ENCODE measurements around the gene MAPK8IP3. TPM values are rescaled to one million over a fixed set of nuclear protein-coding genes. Genes with fewer than 3 reads are reported as not detected.

The MAPK8IP3 gene
- total RNA-seq, 2 experiments from 2014 or later, result 290 to 297 TPM

- DNase-seq (no peak), ATAC-seq (ENCODE audit: poor library complexity) (no peak)
- no peak for TF ChIP-seq CTCF (IDR thresholded peaks at IDR 0.05)
- no peaks in the 10 kb centered on the region for H3K9me3 ChIP-seq (ENCODE audit: control insufficient read depth in 1 of 2, insufficient read depth in 1 of 2, low read length in 2 of 2)
- Mint-ChIP-seq H3K9me3 (no peaks in the 10 kb centered on the region), H3K27ac (no peak overlapping the region), H3K36me3 (ENCODE audit: low read depth) (peaks cover 21% of the 10 kb centered on the region), H3K4me1 (ENCODE audit: low read depth) (peaks cover 50% of the 10 kb centered on the region), H3K27me3 (no peaks in the 10 kb centered on the region), H3K4me3 (no peak overlapping the region)
- peaks cover 22% of the 10 kb centered on the region for H3K36me3 ChIP-seq (ENCODE audit: insufficient read depth, low read length)
- no peak overlapping the region for H3K4me3 ChIP-seq (ENCODE audit: low read length)
- intact Hi-C loops (cut with DNase I, micrococcal nuclease), result loop anchor here (5.0 kb wide), 5 partner anchors 63 to 402 kb away; partner anchors contain the start of genes UQCC4 (in 2 of the 2), CRAMP1 (in 1 of the 2), EME2 (in 1 of the 2) and FAHD1 (in 1 of the 2)
- H3K27me3 ChIP-seq (ENCODE audit: control insufficient read depth in 1 of 2, insufficient read depth in 2 of 2, low read length in 2 of 2), result no peaks in the 10 kb centered on the region
- H3K27ac ChIP-seq (ENCODE audit: low read depth in 1 of 2, low read length in 2 of 2), result no peak overlapping the region
- peaks cover 51% of the 10 kb centered on the region for H3K4me1 ChIP-seq (ENCODE audit: insufficient read depth, low read length)
- ChIA-PET CTCF (interaction anchor here (5.1 kb wide), 1 partner anchor 32 kb away, joined by 39 read pairs; the partner anchor contains the start of gene JPT2), POLR2A (no interaction called here)
These were observed 3.4 kb downstream of the MAPK8IP3 start for GRCh38 chr16:1709356-1709755.

- peaks cover 46% of the 10 kb centered on the region for H3K4me1 ChIP-seq (ENCODE audit: insufficient read depth, low read length)
- H3K27ac Mint-ChIP-seq, result no peak overlapping the region
- CTCF ChIA-PET, result no interaction called here
These were observed 5.0 kb downstream of the MAPK8IP3 start for GRCh38 chr16:1710811-1711507.

GRCh38 chr16:1712791-1713261 lies 6.8 kb downstream of the MAPK8IP3 start:
- intact Hi-C loops (cut with DNase I, micrococcal nuclease), result no loop called here
- Histone ChIP-seq H3K4me3 (ENCODE audit: low read length) (no peak overlapping the region), H3K27ac (ENCODE audit: low read depth in 1 of 2, low read length in 2 of 2) (no peak overlapping the region), H3K9me3 (ENCODE audit: control insufficient read depth in 1 of 2, insufficient read depth in 1 of 2, low read length in 2 of 2) (no peaks in the 10 kb centered on the region), H3K4me1 (ENCODE audit: insufficient read depth, low read length) (peaks cover 36% of the 10 kb centered on the region), H3K36me3 (ENCODE audit: insufficient read depth, low read length) (peaks cover 25% of the 10 kb centered on the region), H3K27me3 (ENCODE audit: control insufficient read depth in 1 of 2, insufficient read depth in 2 of 2, low read length in 2 of 2) (no peaks in the 10 kb centered on the region)
- ChIA-PET CTCF (no interaction called here), POLR2A (no interaction called here)
- Mint-ChIP-seq H3K9me3 (no peaks in the 10 kb centered on the region), H3K4me1 (ENCODE audit: low read depth) (peaks cover 33% of the 10 kb centered on the region), H3K36me3 (ENCODE audit: low read depth) (peaks cover 5% of the 10 kb centered on the region), H3K27ac (no peak overlapping the region), H3K27me3 (no peaks in the 10 kb centered on the region), H3K4me3 (no peak overlapping the region)
- DNase-seq (no peak), ATAC-seq (ENCODE audit: poor library complexity) (no peak)
- no peak for TF ChIP-seq CTCF (IDR thresholded peaks at IDR 0.05)

More at GRCh38 chr16:1710811-1711507, 5.0 kb downstream of the MAPK8IP3 start:
- no peak overlapping the region for H3K27ac ChIP-seq (ENCODE audit: low read depth in 1 of 2, low read length in 2 of 2)
- H3K9me3 ChIP-seq (ENCODE audit: control insufficient read depth in 1 of 2, insufficient read depth in 1 of 2, low read length in 2 of 2), result no peaks in the 10 kb centered on the region
- H3K27me3 Mint-ChIP-seq, result no peaks in the 10 kb centered on the region
- peaks cover 23% of the 10 kb centered on the region for H3K36me3 ChIP-seq (ENCODE audit: insufficient read depth, low read length)
- ATAC-seq (ENCODE audit: poor library complexity) (no peak), DNase-seq (no peak)
- H3K9me3 Mint-ChIP-seq, result no peaks in the 10 kb centered on the region
- H3K27me3 ChIP-seq (ENCODE audit: control insufficient read depth in 1 of 2, insufficient read depth in 2 of 2, low read length in 2 of 2), result no peaks in the 10 kb centered on the region
- peaks cover 16% of the 10 kb centered on the region for H3K36me3 Mint-ChIP-seq (ENCODE audit: low read depth)
- POLR2A ChIA-PET, result no interaction called here
- no peak for TF ChIP-seq CTCF (IDR thresholded peaks at IDR 0.05)
- peak overlapping the region; percentile 34 for H3K4me3 Mint-ChIP-seq
- peaks cover 44% of the 10 kb centered on the region for H3K4me1 Mint-ChIP-seq (ENCODE audit: low read depth)
- H3K4me3 ChIP-seq (ENCODE audit: low read length), result no peak overlapping the region
- intact Hi-C loops (cut with DNase I, micrococcal nuclease), result no loop called here
